GM18873 (cell line): ENCODE data around the gene ST3GAL3.
"Not testable (repeated sequence)": the region's sequence is repeated elsewhere in the genome, so short reads cannot be mapped to it uniquely, and the experiment has no call there.

ENCODE experiments used
- ATAC-seq: cut with Tn5 transposase; IDR thresholded peaks from one replicate; pipeline ENCODE4 v1.9.1; 2021; ENCODE audit warnings: mild to moderate bottlenecking, moderate library complexity, moderate number of reproducible peaks; ENCODE audit not compliant: unreplicated experiment, low FRiP score

Gene ST3GAL3

DNA sequence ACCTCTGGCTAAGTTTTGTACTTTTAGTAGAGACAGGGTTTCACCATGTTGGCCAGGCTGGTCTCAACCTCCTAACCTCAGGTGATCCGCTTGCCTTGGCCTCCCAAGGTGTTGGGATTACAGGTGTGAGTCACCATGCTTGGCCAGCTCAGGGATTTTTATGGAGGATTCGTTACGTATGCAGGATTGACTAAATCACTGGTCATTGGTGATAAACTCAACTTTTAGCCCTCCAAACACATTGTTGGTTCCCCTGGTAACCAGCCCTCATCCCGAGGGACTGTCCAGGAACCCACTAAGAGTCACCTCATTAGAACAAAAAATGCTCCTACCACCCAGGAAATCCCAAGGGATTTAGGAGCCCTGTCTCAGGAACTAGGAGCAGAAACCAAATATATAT is 40.4 kb downstream of the ST3GAL3 start:
- no peak for ATAC-seq

DNA sequence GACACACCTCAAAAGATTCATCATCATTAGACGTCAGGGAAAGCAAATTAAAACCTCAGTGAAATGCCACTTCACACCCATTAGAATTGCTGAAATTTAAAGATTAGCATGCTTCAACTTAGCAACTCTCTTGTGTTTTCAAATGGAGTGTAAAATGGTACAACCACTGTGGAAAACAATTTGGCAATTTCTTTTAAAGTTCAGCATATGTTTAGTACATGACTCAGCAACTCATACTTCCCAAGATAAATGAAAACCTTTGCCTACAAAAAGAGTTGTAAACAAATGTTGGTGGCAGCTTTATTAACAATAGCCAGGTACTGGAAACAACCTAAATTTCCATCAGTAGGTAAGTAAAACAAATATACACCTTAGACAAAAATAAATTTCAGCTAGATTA is 42.7 kb downstream of the ST3GAL3 start:
- no peak for ATAC-seq

DNA sequence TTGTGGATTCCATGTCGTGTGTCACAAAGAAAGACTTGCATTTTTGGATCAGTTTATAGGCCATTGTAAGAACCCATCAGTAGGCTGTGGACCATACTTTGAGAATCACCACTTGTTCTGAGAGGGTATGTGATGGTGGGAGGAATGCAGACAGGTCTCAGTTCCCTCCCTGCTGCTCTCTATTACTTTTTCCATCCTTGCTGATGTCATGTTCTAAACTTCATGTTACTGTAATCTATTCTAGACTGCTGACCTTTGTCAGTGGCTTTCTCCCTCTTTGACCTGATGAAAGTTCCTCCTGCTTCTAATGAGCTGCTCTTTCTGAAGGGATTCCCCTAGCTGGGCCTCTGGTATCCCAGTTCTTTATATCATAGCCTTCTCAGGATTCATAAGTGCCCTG is 46.1 kb downstream of the ST3GAL3 start:
- no peak for ATAC-seq

DNA sequence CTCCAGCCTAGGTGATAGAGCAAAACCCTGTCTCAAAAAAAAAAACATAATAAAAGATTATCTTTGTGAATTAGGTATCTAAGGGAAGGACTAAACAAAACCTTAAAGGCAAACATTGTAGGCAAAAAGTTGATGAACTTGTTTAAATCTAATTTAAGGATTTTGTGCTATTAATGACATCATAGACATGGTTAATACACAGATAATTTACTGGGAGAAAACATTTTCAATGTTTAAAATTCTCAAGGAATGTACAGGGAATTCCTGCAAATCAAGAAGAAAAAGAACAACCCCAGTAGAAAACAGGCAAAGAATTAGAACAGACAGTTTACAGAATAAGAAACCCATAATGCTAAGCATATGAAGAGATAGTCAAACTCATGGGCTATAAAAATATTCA is 47.6 kb downstream of the ST3GAL3 start:
- no peak for ATAC-seq

DNA sequence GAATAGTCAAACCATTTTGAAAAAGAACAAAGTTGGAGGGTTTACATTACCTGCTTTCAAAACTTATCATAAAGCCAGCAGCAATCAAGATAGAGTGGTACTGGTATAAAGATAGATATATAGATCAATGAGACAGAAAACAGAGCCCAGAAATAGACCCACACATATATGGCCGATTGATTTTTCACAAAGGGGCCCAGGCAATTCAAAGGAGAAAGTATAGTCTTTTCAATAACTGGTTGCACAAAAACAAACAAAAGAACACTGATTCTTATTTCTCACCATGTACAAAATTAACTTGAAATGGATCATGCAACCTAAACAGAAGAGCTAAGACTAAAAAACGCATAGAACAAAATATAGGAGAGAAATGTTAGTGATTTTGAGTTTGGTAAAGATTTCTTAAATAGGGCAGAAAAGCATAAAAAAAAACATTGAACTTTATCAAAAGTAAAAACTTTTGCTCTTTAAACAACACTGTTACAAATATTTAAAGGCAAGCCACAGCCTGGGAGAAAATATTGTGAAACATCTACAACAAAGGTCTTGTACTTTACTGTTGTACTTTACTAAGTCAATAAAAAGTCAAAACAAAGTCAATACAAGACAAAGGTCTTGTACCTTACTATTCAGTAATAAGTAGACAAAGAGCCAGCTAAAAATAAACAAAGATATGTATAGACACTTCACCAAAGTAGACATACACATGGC is 50.2 kb downstream of the ST3GAL3 start:
- ATAC-seq, result no peak

DNA sequence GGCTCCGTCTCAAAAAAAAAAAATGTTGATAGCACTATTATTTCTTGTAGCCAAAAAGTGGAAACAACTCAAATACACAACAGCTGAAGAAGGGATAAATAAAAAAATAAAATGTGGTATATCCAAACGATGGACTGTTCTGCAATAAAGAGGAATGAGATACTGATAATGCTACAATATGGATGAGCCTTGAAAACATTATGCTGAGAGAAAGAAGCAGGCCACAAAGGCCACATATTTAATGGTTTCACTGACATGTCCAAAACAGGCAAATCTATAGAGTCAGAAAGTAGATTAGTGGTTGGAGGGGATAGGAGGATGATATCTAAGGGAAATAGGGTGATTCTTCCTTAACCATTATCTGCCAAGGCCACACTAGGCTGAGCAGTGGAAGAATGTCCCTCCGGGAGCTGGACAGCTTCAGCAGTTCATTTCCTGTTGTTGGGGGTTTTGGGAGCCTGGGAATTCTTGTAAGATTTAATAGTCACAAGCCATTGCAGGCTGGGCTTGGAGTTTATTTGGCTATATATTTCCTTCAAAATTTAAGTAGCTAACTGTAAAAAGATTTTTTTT is 53.5 kb downstream of the ST3GAL3 start:
- no peak for ATAC-seq

DNA sequence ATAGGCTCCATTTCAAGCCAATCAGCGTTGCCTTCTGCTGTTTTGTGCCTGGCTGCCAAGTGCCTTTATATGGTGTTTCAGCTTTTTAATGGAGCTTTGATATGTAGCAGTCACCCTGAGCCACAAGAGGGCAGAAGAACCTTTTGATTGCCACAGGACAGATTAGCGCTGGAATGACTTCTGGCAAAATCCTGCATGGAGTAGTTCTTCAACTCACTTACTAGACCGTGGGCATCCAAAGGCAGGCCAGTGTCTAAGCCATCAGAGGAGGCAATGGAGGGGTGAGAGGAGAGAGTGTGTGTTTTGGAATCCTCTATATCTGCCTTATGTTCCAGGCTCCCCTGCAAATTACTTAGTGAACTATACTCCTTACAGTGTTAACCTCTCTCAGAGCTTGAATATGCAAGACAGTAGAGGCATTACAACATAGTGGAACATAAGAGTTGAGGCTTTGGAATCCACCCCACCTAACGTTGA is 56.2 kb downstream of the ST3GAL3 start:
- no peak for ATAC-seq

DNA sequence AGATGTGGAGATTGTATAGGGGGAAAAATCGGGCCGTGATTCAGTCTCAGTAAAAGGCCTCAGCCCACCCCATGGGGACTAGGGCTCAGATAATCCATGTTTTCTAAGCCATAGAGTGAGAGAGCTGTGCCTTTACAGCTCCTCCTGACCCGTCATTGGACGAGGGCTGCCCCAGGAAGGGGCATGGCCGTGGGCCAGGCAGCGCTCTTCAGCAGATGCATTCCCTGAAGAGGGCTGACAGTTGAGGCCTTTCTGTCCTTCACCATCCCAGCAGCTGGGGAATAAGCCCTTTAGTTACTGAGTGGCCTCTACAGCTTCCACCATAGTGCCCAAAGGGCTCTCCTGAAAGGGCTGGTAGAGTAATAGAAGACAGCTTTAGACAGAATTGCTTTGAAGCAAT is 57.2 kb downstream of the ST3GAL3 start:
- no peak for ATAC-seq

DNA sequence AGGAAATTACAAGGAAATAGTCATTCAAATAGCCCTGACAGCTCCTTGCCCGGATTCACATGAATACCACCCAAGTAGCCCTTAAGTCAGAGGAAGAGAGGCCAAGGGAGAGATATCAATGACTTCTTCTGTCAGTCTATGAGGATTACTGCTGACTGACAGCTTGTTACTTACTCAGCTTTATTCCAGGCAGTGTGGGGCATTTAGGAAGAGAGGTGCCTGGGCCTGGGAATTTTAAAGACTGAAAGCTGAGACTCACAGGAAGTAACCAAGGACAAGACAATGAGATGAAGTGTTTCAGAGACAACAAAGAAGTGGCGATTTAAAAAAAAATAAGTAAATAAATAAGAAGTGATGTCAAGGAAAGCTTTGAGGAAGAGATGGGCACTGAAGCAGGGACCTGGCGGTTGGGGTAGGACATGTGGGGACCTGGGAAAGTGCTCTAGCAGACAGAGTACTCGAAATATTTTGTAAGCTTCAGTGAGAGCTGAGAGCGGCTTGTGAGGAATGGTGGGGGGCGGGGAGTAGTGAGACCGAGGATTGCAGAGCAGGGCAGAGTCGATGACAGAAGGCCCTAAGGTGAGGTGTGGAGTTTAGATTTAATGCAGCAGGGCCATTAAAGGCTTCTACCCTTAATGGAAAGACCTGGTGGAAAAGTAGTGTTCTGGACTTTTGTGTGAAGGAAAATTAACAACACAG is 58.9 kb downstream of the ST3GAL3 start:
- ATAC-seq, result no peak

DNA sequence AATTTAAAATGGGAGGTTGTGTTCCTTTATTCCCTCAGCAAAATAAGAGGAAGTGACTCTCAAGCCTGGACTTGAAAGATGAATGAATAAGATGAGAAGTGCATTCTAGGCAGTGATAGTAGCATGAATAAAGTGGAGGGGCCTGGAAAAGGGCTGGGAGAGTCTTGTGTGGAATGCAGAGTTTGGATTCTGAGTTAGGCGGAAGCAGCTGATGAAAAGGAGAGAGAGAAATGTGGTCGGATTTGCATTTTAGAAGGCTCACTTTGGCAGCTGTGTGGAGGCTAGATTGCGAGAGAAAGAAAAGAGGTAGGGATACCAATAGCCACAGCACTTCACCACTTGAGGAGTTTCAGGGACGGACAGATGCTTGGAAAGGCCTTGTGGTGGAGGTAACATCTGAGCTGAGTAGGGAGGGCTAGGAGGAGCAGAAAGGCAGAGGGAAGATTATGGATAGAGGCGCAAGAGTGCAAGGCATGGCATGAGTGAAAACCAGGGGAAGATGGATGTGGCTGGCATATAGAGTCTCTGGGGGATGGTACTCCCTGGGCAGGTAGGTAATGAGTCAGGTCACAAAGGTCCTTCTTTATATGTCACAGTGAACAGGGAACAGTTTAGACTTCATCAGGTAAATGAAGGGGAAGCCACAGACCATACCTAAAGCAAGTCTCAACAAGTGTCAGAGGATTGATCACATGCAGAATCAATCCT is 59.6 kb downstream of the ST3GAL3 start:
- ATAC-seq, result no peak

DNA sequence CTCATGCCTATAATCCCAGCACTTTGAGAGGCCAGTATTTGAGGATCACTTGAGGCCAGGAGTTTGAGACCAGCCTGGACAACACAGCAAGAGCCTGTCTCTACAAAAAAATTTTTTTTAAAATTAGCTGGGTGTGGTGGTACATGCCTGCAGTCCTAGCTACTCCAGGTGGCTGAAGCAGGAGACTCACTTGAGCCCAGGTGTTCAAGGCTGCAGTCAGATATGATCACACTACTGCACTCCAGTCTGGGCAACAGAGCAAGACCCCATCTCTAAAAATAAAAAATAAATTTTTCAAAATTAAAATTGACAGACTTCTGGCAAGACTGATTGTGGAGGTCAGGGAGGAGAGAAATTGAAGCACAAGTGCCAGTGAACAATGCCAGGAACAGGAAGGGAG is 60.8 kb downstream of the ST3GAL3 start:
- ATAC-seq, result no peak

DNA sequence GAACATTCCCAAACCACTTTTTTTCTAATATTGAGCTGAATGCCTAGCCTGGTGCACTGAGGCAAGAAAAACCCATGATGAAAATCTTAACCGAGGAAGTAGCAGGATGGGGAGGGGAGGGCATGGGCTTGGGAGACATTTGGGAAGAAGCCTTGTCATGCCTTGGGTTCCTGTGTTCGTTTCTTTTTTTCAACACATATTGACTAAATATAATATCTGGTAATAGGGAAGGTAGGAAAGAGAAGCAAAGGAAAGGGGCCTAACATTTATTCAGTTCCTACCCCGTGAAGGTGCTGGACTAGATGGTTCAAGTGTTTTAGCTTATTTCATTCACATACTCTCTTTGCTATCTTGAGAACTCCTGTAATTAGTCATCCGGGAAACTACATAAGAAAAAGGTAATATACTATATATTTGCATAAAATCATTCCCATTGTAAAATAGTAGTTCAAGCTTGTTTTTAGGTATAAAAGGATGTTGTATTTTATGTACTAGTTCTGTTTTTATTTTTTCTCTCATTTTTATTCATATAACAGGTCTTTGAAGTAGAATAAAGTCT is 62.1 kb downstream of the ST3GAL3 start:
- ATAC-seq, result no peak

DNA sequence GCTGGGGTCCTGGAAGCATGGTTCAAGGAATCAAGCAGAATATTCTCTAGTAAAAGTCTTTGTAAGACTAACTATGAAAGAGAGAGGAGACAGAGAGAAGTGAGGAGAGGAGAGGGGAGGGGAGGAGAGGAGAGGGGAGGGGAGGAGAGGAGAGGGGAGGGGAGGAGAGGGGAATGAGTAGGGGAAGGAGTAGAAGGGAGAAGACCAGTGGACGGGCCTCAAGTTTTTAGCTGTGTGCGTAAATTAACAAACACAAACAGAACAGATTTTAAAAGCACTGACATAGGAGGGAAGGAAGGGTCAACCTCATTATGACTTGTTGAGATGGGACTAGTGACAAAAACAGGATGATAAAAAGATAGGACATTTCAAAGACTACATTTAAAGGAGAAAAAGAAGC is 62.8 kb downstream of the ST3GAL3 start:
- ATAC-seq, result no peak

DNA sequence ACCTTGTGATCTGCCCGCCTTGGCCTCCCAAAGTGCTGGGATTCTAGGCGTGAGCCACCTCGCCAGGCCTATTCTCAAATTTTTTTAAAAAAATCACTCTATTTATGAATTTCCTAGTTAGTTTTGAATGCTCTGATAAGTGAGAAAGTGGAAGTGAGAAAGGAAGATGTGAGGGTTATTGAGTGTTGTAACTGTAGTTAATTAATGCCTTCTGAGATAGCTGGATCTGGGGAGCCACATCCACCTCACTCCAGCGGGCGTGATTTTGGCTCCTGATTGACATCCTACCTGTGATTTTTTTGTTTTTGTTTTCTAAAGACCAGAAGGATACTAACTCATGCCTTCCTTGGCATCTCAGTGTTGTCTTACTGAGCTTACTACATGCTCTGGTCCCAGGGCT is 65.6 kb downstream of the ST3GAL3 start:
- no peak for ATAC-seq

DNA sequence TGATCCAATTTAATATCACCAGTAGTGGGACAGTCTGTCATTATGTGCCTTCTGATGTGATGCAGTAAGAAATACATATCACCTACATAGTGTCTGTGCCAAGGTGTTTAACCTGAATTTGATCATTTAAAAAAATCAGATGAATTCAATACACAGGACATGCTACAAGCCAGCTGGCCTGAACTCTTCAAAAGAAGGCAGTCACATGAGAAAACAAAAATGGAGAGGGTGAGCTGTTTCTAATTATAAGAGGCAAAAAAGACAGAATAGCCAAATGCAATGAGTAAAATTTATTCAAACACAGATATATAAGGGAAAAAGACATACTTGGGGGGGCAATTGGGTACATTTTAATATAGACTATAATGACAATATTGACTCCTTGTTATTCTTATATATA is 66.5 kb downstream of the ST3GAL3 start:
- no peak for ATAC-seq

DNA sequence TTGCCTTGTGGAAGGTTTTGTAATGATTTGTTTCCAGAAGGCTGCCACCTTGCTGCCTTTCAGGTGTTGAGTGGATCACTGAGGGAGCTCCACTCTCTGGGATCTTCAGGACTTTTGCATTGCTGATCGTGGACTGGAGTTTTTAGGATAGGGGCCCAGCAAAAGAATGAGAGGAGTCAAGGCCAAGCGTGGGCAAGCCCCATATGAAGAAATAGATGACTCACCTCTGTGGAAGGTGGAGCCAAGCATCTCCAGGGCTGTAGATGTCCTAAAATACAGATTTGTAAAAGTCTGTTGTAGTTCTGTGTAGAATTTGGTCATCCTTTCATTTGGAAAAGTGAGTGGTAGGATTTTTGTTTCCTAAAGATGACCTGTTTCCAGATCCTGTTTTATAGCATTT is 67.0 kb downstream of the ST3GAL3 start:
- ATAC-seq, result no peak

DNA sequence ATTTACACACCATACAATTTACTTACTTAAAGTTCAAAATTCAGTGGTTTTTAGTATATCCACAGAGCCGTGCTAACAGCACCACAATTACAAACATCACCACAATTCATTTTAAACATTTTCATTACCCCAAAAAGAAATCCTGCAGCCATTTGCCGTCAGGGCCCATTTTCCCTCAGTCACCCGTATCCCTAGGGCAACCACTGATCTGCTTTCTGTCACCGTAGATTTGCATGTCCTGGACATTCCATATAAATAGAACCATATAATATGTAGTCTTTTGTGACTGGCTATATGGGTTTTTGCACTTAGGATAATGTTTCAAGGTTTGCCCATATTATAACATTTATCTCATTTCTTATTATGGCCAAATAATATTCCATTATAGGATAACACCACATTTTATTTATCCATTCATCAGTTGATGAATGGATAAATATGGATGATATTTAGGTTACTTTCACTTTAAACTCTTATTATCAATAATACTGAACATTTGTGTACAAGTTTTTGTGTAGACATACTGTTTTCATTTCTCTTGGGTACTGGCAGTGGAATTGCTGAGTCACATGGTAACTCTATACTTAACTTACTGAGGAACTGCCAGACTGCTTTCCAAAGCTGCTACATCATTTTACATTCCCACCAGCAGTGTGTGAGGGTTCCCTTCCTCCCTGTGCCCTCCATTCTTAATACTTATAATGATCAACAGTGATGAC is 68.9 kb downstream of the ST3GAL3 start:
- no peak for ATAC-seq

DNA sequence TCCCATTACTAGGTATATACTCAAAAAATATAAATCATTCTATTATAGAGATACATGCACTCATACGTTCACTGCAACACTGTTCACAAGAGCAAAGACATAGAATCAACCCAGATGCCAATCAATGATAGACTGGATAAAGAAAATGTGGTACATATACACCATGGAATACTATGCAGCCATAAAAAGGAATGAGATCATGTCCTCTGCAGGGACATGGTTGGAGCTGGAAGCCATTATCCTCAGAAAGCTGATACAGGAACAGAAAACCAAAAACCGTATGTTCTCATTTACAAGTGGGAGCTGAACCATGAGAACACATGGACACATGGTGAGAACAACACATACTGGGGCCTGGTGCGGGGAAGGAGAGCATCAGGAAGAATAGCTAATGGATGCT is 70.6 kb downstream of the ST3GAL3 start:
- not testable (repeated sequence) for ATAC-seq

DNA sequence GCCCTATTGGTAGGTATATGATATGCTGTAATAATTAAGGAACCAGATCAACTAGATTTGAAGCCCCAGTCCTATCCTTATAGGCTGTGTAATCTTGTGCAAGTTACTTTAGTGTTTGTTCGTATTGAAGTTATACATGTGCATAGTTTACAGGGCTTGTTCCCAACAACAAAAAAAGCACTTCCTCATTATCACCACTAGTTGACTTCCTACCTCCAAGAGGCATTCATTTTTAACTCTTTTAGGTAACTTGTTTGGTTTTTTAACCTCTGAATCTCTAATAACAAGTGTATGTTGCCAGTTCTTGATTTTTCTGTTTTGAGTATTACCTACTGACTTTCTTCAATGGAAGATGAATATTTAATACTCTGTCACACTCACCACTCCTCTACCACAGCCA is 71.9 kb downstream of the ST3GAL3 start:
- no peak for ATAC-seq

DNA sequence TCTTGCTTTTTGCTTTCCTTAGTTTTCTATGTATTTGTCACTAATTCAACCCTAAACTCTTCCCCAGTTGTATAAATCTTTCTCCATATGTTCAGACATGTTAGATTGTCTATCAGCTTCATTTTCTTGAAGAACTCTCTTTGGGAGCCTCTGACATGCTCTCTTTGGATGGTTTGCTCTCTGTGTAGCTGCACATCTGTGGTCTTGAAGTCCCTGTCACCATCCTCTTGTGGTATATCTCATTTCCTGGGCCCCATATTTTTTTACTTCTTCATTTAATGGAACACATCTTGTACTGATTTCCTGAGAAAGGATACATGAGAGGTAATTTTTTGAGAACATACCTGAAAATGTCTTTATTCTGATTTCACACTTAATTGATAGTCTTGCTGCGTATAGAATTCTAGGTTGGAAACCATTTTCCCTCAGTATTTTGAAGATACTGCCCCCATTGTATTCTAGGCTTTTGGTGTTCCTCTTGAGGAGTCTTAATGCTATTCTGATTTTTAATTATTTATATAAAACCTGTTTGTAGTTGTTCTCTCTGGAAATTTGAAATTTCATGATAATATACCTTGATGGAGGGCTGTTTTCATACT is 72.6 kb downstream of the ST3GAL3 start:
- ATAC-seq, result no peak
